HUES6 (cell line): ENCODE measurements around the gene OR2A2.

Experiments used
- H3K27ac ChIP-seq: 2 replicates; pipeline ENCODE4 v1.7.0; 2013; ENCODE audit warnings: low read depth, mild to moderate bottlenecking, low read length, inconsistent platforms
- H3K27me3 ChIP-seq: 2 replicates; pipeline ENCODE4 v1.6.1; 2013; ENCODE audit warnings: low read length; ENCODE audit not compliant: control insufficient read depth, insufficient read depth
- H3K36me3 ChIP-seq: 2 replicates; pipeline ENCODE4 v1.6.1; 2013; ENCODE audit warnings: low read length; ENCODE audit not compliant: control insufficient read depth, insufficient read depth
- H3K4me1 ChIP-seq: 2 replicates; pipeline ENCODE4 v1.6.1; 2013; ENCODE audit warnings: low read length; ENCODE audit not compliant: control insufficient read depth, insufficient read depth
- H3K4me3 ChIP-seq: 2 replicates; pipeline ENCODE4 v1.5.1; 2013; ENCODE audit warnings: low read depth, low read length
- H3K9ac ChIP-seq: one replicate; pipeline ENCODE4 v1.6.1; 2013; ENCODE audit warnings: mild to moderate bottlenecking, low read length
- H3K9me3 ChIP-seq: 2 replicates; pipeline ENCODE4 v1.6.1; 2013; ENCODE audit warnings: low read depth, low read length; ENCODE audit not compliant: control insufficient read depth, insufficient read depth

OR2A2 gene, protein sequence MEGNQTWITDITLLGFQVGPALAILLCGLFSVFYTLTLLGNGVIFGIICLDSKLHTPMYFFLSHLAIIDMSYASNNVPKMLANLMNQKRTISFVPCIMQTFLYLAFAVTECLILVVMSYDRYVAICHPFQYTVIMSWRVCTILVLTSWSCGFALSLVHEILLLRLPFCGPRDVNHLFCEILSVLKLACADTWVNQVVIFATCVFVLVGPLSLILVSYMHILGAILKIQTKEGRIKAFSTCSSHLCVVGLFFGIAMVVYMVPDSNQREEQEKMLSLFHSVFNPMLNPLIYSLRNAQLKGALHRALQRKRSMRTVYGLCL

GRCh38 chr7:144109283-144109682, at the start of gene OR2A2:
Gene OR2A2, plus strand, starts transcription at chr7:144109583. Its CDS starts 0 bp downstream, at chr7:144109583.
- no peaks in the 10 kb centered on the region for H3K4me1 ChIP-seq
- H3K36me3 ChIP-seq = no peaks in the 10 kb centered on the region
- no peak within 1 kb of the TSS for H3K9ac ChIP-seq
- H3K27ac ChIP-seq = no peak within 1 kb of the TSS
- no peaks in the 10 kb centered on the region for H3K9me3 ChIP-seq
- H3K4me3 ChIP-seq = no peak within 1 kb of the TSS
- no peaks in the 10 kb centered on the region for H3K27me3 ChIP-seq

GRCh38 chr7:144063710-144064109, 45.7 kb upstream of the OR2A2 start:
- Histone ChIP-seq H3K9me3 (peaks cover 9% of the 10 kb centered on the region; the same call in 1 of the 2 replicates), H3K4me1 (no peaks in the 10 kb centered on the region), H3K4me3 (no peak overlapping the region), H3K27ac (no peak overlapping the region), H3K9ac (no peak overlapping the region), H3K27me3 (no peaks in the 10 kb centered on the region), H3K36me3 (no peaks in the 10 kb centered on the region)

GRCh38 chr7:144069511-144069910, 39.9 kb upstream of the OR2A2 start, which contains the start of gene OR2A25:
Gene OR2A25, plus strand, starts transcription at chr7:144069811. Its CDS starts 4,409 bp downstream, at chr7:144074220.
- no peak within 1 kb of the TSS for H3K9ac ChIP-seq
- H3K4me1 ChIP-seq = no peaks in the 10 kb centered on the region
- H3K4me3 ChIP-seq = no peak within 1 kb of the TSS
- no peaks in the 10 kb centered on the region for H3K9me3 ChIP-seq
- H3K36me3 ChIP-seq = no peaks in the 10 kb centered on the region
- H3K27ac ChIP-seq = no peak within 1 kb of the TSS
- no peaks in the 10 kb centered on the region for H3K27me3 ChIP-seq

DNA sequence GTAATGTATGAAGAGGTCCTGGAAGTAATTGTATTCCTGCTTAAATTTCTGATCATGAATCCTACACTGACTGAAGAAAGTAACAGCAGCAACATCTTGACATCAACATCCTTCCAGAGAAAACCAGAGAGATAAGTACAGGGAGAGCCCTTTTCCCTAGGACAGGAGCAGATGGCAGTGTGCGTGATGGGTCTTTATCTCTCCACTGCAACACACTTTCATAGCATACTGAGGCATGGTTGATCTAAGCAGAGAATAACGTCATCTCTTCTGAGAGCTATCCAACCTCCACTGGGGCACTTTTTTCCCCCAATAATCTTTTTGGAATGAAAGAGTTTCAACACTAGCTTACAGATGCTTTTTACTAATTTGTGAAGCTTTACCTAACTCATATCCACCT, 39.4 kb upstream of the OR2A2 start:
- Histone ChIP-seq H3K4me1 (no peaks in the 10 kb centered on the region), H3K9ac (no peak overlapping the region), H3K9me3 (no peaks in the 10 kb centered on the region), H3K4me3 (no peak overlapping the region), H3K36me3 (no peaks in the 10 kb centered on the region), H3K27me3 (no peaks in the 10 kb centered on the region), H3K27ac (no peak overlapping the region)

DNA sequence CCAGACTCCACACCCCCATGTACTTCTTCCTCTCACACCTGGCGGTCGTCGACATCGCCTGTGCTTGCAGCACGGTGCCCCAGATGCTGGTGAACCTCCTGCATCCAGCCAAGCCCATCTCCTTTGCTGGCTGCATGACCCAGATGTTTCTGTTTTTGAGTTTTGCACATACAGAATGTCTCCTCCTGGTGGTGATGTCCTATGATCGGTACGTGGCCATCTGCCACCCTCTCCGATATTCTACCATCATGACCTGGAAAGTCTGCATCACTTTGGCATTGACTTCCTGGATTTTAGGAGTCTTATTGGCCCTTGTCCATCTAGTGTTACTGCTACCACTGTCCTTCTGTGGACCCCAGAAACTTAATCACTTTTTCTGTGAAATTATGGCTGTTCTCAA, 35.0 kb upstream of the OR2A2 start:
- no peaks in the 10 kb centered on the region for H3K36me3 ChIP-seq
- no peak overlapping the region for H3K27ac ChIP-seq
- no peaks in the 10 kb centered on the region for H3K4me1 ChIP-seq
- H3K4me3 ChIP-seq = no peak overlapping the region
- no peak overlapping the region for H3K9ac ChIP-seq
- no peaks in the 10 kb centered on the region for H3K9me3 ChIP-seq
- no peaks in the 10 kb centered on the region for H3K27me3 ChIP-seq

DNA sequence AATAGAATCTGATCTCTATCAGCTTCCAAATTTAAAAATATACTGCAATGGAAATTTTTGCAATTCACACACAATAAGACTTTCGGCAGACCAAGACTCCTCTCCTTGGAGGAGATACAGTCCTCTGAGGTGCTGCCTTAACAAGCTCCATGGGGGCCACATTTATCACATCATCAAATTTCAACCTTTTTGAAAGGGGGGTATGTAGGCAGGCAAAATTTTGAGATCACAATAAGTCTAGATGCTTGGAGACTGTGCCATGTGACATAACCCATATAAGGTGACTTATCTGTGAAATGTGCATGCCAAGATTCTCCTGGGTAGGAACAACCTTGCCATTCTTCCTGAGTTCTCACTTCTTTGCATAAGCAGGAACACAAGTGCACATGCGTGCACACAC, 23.4 kb upstream of the OR2A2 start, which contains the start of gene OR2A12:
Gene OR2A12 (plus strand): TSS at position 301 of the 400 bp plus-strand sequence. CDS start 8,830 bp downstream, outside the sequence.
- Histone ChIP-seq H3K27ac (no peak within 1 kb of the TSS), H3K9me3 (0 out of 2 replicates have a peak, but pooled peaks cover 2% of the 10 kb centered on the region), H3K4me1 (no peaks in the 10 kb centered on the region), H3K36me3 (no peaks in the 10 kb centered on the region), H3K9ac (no peak within 1 kb of the TSS), H3K4me3 (no peak within 1 kb of the TSS), H3K27me3 (no peaks in the 10 kb centered on the region)

GRCh38 chr7:144086730-144087129, 22.7 kb upstream of the OR2A2 start:
- Histone ChIP-seq H3K9ac (no peak overlapping the region), H3K9me3 (0 out of 2 replicates have a peak, but pooled peaks cover 2% of the 10 kb centered on the region), H3K27ac (no peak overlapping the region), H3K4me3 (no peak overlapping the region), H3K27me3 (no peaks in the 10 kb centered on the region), H3K4me1 (no peaks in the 10 kb centered on the region), H3K36me3 (no peaks in the 10 kb centered on the region)

DNA sequence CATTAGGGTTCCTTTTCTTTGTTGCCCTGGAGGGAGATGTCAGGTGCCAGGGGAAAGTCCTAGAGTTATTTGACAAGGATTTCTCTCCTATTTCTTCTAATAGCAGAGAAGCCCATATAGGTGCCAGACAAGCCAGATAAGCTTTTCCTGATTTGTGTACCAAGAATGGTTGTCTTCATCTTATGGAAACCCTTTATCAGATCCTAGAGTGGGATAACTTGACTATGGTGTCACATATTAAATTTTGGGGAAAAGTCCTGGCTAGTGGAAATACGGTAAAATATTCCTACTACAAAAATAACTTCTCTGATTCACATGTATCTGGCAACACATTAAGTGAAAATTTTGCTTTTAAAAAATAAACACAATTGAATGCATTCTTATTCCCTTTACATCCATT, 22.2 kb upstream of the OR2A2 start:
- Histone ChIP-seq H3K9me3 (0 out of 2 replicates have a peak, but pooled peaks cover 2% of the 10 kb centered on the region), H3K9ac (no peak overlapping the region), H3K27me3 (no peaks in the 10 kb centered on the region), H3K4me1 (no peaks in the 10 kb centered on the region), H3K4me3 (no peak overlapping the region), H3K27ac (no peak overlapping the region), H3K36me3 (no peaks in the 10 kb centered on the region)

- Histone ChIP-seq H3K27ac (no peak overlapping the region), H3K4me3 (no peak overlapping the region), H3K9me3 (0 out of 2 replicates have a peak, but pooled peaks cover 2% of the 10 kb centered on the region), H3K27me3 (no peaks in the 10 kb centered on the region), H3K36me3 (no peaks in the 10 kb centered on the region), H3K9ac (no peak overlapping the region), H3K4me1 (no peaks in the 10 kb centered on the region)
Measured at GRCh38 chr7:144090667-144091066, 18.7 kb upstream of the OR2A2 start.

DNA sequence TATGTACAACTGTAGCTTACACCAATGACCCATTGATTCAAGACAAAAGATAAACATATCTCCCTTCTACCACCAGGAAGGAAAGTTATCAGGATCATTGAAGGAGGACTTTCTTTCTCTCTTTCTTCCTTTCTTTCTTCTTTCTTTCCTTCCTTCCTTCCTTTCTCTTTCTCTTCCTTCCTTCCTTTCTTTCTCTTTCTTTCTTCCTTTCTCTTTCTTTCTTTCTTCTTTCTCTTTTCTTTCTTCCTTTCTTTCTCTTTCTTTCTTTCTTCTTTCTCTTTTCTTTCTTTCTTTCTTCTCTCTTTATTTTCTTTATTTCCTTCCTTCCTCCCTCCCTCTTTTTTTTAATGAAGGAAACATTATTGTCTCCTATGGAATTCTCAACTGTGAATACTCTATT, 10.6 kb upstream of the OR2A2 start:
- H3K36me3 ChIP-seq = no peaks in the 10 kb centered on the region
- no peaks in the 10 kb centered on the region for H3K4me1 ChIP-seq
- H3K9me3 ChIP-seq = no peaks in the 10 kb centered on the region
- no peak overlapping the region for H3K9ac ChIP-seq
- no peak overlapping the region for H3K4me3 ChIP-seq
- H3K27me3 ChIP-seq = no peaks in the 10 kb centered on the region
- H3K27ac ChIP-seq = no peak overlapping the region

DNA sequence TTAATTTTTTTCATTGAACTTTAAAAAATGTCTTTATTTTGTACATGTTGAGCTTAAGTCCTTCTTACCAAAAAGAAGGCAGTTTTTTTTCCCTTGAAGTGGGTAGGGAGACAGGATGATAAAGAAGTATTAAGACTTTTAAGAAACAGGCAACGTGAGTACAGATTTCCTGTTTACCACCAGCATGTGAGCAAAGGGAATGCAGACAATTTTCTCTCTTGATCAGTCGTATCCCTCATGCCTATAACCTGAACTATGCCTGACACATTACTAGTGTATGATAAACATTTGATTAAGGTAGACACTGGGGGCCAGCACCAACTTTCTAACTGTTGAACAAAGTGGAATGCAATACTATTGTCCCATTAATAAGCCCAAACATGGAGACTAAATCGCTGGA, 8.8 kb upstream of the OR2A2 start:
- Histone ChIP-seq H3K4me3 (no peak overlapping the region), H3K9me3 (no peaks in the 10 kb centered on the region), H3K27me3 (no peaks in the 10 kb centered on the region)

More for the DNA sequence above, 8.8 kb upstream of the OR2A2 start:
- Histone ChIP-seq H3K36me3 (no peaks in the 10 kb centered on the region), H3K4me1 (no peaks in the 10 kb centered on the region), H3K9ac (no peak overlapping the region), H3K27ac (no peak overlapping the region)
